Stimulated activated naive B cell treated with anti-CD40 and anti-IgM and Interleukin-4, amounts not matched to agents 10 μg/mL and 1 μg/mL and 100 μg/mL, for 72 hours (primary cell): ENCODE data around the gene IRX4.

Source experiments
- ATAC-seq, 2 donors: fragments of 150-1000 bp; cut with Tn5 transposase; replicated peaks; 2 replicates each; pipeline ENCODE4 v1.10.0; 2021; ENCODE audit warnings: moderate library complexity in 1 of 2
- DNase-seq: peaks from one replicate; pipeline ENCODE4 v3.0.0; 2021
- H3K27ac Mint-ChIP-seq: one replicate; pipeline ENCODE4 v1.8.0; 2022; ENCODE audit warnings: mild to moderate bottlenecking, mixed read lengths
- H3K27me3 Mint-ChIP-seq, 2 donors: one replicate each; pipeline ENCODE4 v1.8.0; 2022; ENCODE audit warnings: mixed read lengths in 2 of 2
- H3K36me3 Mint-ChIP-seq, 2 donors: one replicate each; pipeline ENCODE4 v1.8.0; 2022; ENCODE audit warnings: mixed read lengths in 2 of 2, mild to moderate bottlenecking in 1 of 2
- H3K4me1 Mint-ChIP-seq, 2 donors: one replicate each; pipeline ENCODE4 v1.8.0; 2022; ENCODE audit warnings: mixed read lengths in 2 of 2, mild to moderate bottlenecking in 1 of 2
- H3K4me3 Mint-ChIP-seq, 2 donors: one replicate each; pipeline ENCODE4 v1.8.0; 2022; ENCODE audit warnings: mild to moderate bottlenecking in 2 of 2, mixed read lengths in 2 of 2, moderate library complexity in 1 of 2
- H3K9me3 Mint-ChIP-seq, 2 donors: one replicate each; pipeline ENCODE4 v1.8.0; 2022; ENCODE audit warnings: mixed read lengths in 2 of 2, mild to moderate bottlenecking in 1 of 2

Gene IRX4

GRCh38 chr5:1882337-1883119 is at the start of gene IRX4:
Gene IRX4 (minus strand): TSS chr5:1882925. CDS start chr5:1882647, 278 bp downstream.
- H3K4me1 Mint-ChIP-seq, result peaks cover 15 to 47% of the 10 kb centered on the region in 2 donors
- DNase-seq, result no peak
- peaks cover 47 to 73% of the 10 kb centered on the region in 2 donors for H3K27me3 Mint-ChIP-seq
- peak within 1 kb of the TSS; percentile 55 to 64 for H3K4me3 Mint-ChIP-seq
- H3K36me3 Mint-ChIP-seq, result peaks cover 0 to 8% of the 10 kb centered on the region in 2 donors
- peaks cover 3% of the 10 kb centered on the region in 2 donors for H3K9me3 Mint-ChIP-seq
- peak within 1 kb of the TSS; percentile 89 for H3K27ac Mint-ChIP-seq
- ATAC-seq, result no peak

GRCh38 chr5:1931604-1932231 is 49.0 kb upstream of the IRX4 start:
- Mint-ChIP-seq H3K4me3 (no peak overlapping the region), H3K27ac (no peak overlapping the region), H3K36me3 (no peaks in the 10 kb centered on the region), H3K9me3 (peaks cover 0 to 2% of the 10 kb centered on the region in 2 donors), H3K27me3 (peaks cover 16 to 27% of the 10 kb centered on the region in 2 donors), H3K4me1 (no peaks in the 10 kb centered on the region)
- ATAC-seq (peak; percentile 35 to 40), DNase-seq (no peak)

- Mint-ChIP-seq H3K27me3 (peaks cover 18 to 24% of the 10 kb centered on the region in 2 donors), H3K4me1 (no peaks in the 10 kb centered on the region), H3K4me3 (peak overlapping the region in 1 of 2 donors; percentile 3), H3K36me3 (no peaks in the 10 kb centered on the region), H3K9me3 (peaks cover 0 to 2% of the 10 kb centered on the region in 2 donors), H3K27ac (no peak overlapping the region)
- no peak for DNase-seq
- ATAC-seq, result peak; percentile 62 to 63
Measured at GRCh38 chr5:1930880-1931603, 48.3 kb upstream of the IRX4 start.

- peak; percentile 63 to 68 for ATAC-seq
- no peak overlapping the region for H3K27ac Mint-ChIP-seq
- peaks cover 17 to 23% of the 10 kb centered on the region in 2 donors for H3K27me3 Mint-ChIP-seq
- H3K4me1 Mint-ChIP-seq, result no peaks in the 10 kb centered on the region
- no peak overlapping the region for H3K4me3 Mint-ChIP-seq
- peaks cover 0 to 2% of the 10 kb centered on the region in 2 donors for H3K9me3 Mint-ChIP-seq
- no peak for DNase-seq
- no peaks in the 10 kb centered on the region for H3K36me3 Mint-ChIP-seq
Measured at GRCh38 chr5:1930501-1930879, 47.8 kb upstream of the IRX4 start.

- H3K36me3 Mint-ChIP-seq, result no peaks in the 10 kb centered on the region
- no peak for ATAC-seq
- no peaks in the 10 kb centered on the region for H3K9me3 Mint-ChIP-seq
- DNase-seq, result no peak
- H3K4me1 Mint-ChIP-seq, result no peaks in the 10 kb centered on the region
- no peak overlapping the region for H3K4me3 Mint-ChIP-seq
- H3K27ac Mint-ChIP-seq, result no peak overlapping the region
- peaks cover 6 to 13% of the 10 kb centered on the region in 2 donors for H3K27me3 Mint-ChIP-seq
Measured at GRCh38 chr5:1929108-1929991, 46.6 kb upstream of the IRX4 start.

- H3K9me3 Mint-ChIP-seq, result no peaks in the 10 kb centered on the region
- no peak for ATAC-seq
- H3K27ac Mint-ChIP-seq, result no peak overlapping the region
- DNase-seq, result no peak
- peaks cover 12 to 17% of the 10 kb centered on the region in 2 donors for H3K27me3 Mint-ChIP-seq
- no peaks in the 10 kb centered on the region for H3K4me1 Mint-ChIP-seq
- no peaks in the 10 kb centered on the region for H3K36me3 Mint-ChIP-seq
- H3K4me3 Mint-ChIP-seq, result no peak overlapping the region
Measured at GRCh38 chr5:1926471-1927341, 44.0 kb upstream of the IRX4 start.

- no peak overlapping the region for H3K4me3 Mint-ChIP-seq
- H3K4me1 Mint-ChIP-seq, result no peaks in the 10 kb centered on the region
- H3K27me3 Mint-ChIP-seq, result peaks cover 13 to 21% of the 10 kb centered on the region in 2 donors
- ATAC-seq (no peak), DNase-seq (no peak)
- no peaks in the 10 kb centered on the region for H3K9me3 Mint-ChIP-seq
- H3K36me3 Mint-ChIP-seq, result no peaks in the 10 kb centered on the region
- no peak overlapping the region for H3K27ac Mint-ChIP-seq
Measured at GRCh38 chr5:1926071-1926440, 43.3 kb upstream of the IRX4 start.

- no peaks in the 10 kb centered on the region for H3K9me3 Mint-ChIP-seq
- H3K36me3 Mint-ChIP-seq, result no peaks in the 10 kb centered on the region
- H3K27ac Mint-ChIP-seq, result no peak overlapping the region
- H3K4me3 Mint-ChIP-seq, result no peak overlapping the region
- ATAC-seq, result no peak
- peaks cover 13 to 21% of the 10 kb centered on the region in 2 donors for H3K27me3 Mint-ChIP-seq
- DNase-seq, result no peak
- H3K4me1 Mint-ChIP-seq, result no peaks in the 10 kb centered on the region
Measured at GRCh38 chr5:1925111-1926070, 42.7 kb upstream of the IRX4 start.

- Mint-ChIP-seq H3K4me1 (no peaks in the 10 kb centered on the region), H3K27me3 (peaks cover 21 to 25% of the 10 kb centered on the region in 2 donors), H3K36me3 (no peaks in the 10 kb centered on the region), H3K9me3 (no peaks in the 10 kb centered on the region), H3K27ac (no peak overlapping the region), H3K4me3 (no peak overlapping the region)
- no peak for DNase-seq
- no peak for ATAC-seq
Measured at GRCh38 chr5:1923766-1924165, 41.0 kb upstream of the IRX4 start.

GRCh38 chr5:1923341-1923740 is 40.6 kb upstream of the IRX4 start:
- no peak overlapping the region for H3K4me3 Mint-ChIP-seq
- H3K36me3 Mint-ChIP-seq, result no peaks in the 10 kb centered on the region
- ATAC-seq (no peak), DNase-seq (no peak)
- no peaks in the 10 kb centered on the region for H3K4me1 Mint-ChIP-seq
- no peaks in the 10 kb centered on the region for H3K9me3 Mint-ChIP-seq
- H3K27me3 Mint-ChIP-seq, result peaks cover 22 to 25% of the 10 kb centered on the region in 2 donors
- H3K27ac Mint-ChIP-seq, result no peak overlapping the region

GRCh38 chr5:1921711-1922110 is 39.0 kb upstream of the IRX4 start:
- H3K4me1 Mint-ChIP-seq, result no peaks in the 10 kb centered on the region
- ATAC-seq, result no peak
- H3K27me3 Mint-ChIP-seq, result peaks cover 24 to 26% of the 10 kb centered on the region in 2 donors
- H3K36me3 Mint-ChIP-seq, result no peaks in the 10 kb centered on the region
- no peak overlapping the region for H3K27ac Mint-ChIP-seq
- DNase-seq, result no peak
- H3K9me3 Mint-ChIP-seq, result peaks cover 0 to 2% of the 10 kb centered on the region in 2 donors
- H3K4me3 Mint-ChIP-seq, result no peak overlapping the region

GRCh38 chr5:1919750-1920149 is 37.0 kb upstream of the IRX4 start:
- H3K4me3 Mint-ChIP-seq, result no peak overlapping the region
- ATAC-seq (no peak), DNase-seq (no peak)
- H3K27me3 Mint-ChIP-seq, result peaks cover 22 to 23% of the 10 kb centered on the region in 2 donors
- H3K9me3 Mint-ChIP-seq, result peaks cover 0 to 5% of the 10 kb centered on the region in 2 donors
- no peaks in the 10 kb centered on the region for H3K4me1 Mint-ChIP-seq
- no peaks in the 10 kb centered on the region for H3K36me3 Mint-ChIP-seq
- H3K27ac Mint-ChIP-seq, result no peak overlapping the region
